Measurements from ENCODE around the gene RNU1-1. TPM values are rescaled to one million over a fixed set of nuclear protein-coding genes. Genes with fewer than 3 reads are reported as not detected.

Gene RNU1-1
- total and polyA plus RNA-seq, 9 of the 15 experiments (the other 6 are each of a cell fraction or from before 2014, with no cell fraction given), result under 0.01 to 32,823 (median 2,538) TPM; not detected in 4

DNA sequence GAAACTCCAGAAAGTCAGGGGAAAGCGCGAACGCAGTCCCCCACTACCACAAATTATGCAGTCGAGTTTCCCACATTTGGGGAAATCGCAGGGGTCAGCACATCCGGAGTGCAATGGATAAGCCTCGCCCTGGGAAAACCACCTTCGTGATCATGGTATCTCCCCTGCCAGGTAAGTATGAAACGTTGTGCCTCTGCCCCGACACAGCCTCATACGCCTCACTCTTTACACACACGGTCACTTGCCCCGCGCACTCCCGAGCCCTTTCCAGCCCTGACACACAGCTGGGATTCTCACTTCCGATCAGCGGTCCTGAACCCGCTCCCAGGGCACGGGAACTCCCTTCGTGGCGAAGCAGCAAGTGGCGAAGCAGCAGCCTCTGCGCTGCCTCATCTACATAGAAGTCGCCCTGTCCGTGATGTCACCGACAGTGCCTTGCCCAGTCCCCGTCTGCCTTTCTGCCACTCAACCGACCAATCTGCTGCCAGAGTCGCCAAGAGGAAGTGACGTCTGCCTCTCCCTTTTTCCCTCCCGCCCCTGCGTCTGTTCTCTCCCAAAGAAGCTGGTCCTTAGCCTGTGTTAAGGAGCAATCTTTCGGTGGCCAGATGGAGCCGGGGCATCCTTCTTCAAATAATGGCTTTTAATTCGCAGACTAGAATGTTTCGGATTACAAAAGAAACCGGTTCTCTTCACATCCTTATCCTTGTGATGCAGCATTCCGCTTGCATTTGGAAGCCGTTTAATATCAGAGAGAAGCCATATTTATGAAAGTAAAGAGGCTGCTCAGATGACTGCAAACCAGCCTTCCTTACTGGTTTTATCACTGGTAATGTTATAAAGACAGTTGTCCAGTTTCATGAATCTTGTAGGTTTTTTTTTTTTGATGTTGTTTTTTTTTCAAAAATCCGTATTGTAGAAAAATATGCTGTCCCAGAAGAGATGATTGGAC, at the start of gene RNU1-1 (continued):
- TF ChIP-seq CBX1 (IDR thresholded peaks at IDR 0.05; ENCODE audit: low read depth) (peak; percentile 92; the same call in 1 of the 2 replicates), SMAD1 (IDR thresholded peaks at IDR 0.05; ENCODE audit: low read depth, low read length, partially characterized antibody) (peak; percentile 97), CXXC5 (CRISPR knock-in tag; IDR thresholded peaks at IDR 0.05) (peak; percentile 35; the same call in 1 of the 2 replicates), TAF1 (IDR thresholded peaks at IDR 0.05; ENCODE audit: control insufficient read depth, extremely low read depth, insufficient read depth, low read length, severe bottlenecking) (peak; percentile 24), HDAC2 (IDR thresholded peaks at IDR 0.05) (0 out of 2 replicates have a peak, but pooled peaks have one; percentile 42), GTF2E2 (tag; IDR thresholded peaks at IDR 0.05) (peak; percentile 100), KDM4B (IDR thresholded peaks at IDR 0.05; ENCODE audit: borderline replicate concordance in 2 of 2, low read depth in 1 of 2) (peak in 1 of 2 experiments; percentile 98; a peak in 2 of 4 replicates), ATF7 (IDR thresholded peaks at IDR 0.05) (peak; percentile 91), NR1H2 (CRISPR knock-in tag; IDR thresholded peaks at IDR 0.05) (0 out of 2 replicates have a peak, but pooled peaks have one; percentile 13), TBP (optimal IDR thresholded peaks at IDR 0.05; ENCODE audit: low read depth, low read length) (peak; percentile 87), GABPA (tag; conservative IDR thresholded peaks at IDR 0.05; ENCODE audit: low read depth) (peak; percentile 85), TAF9B (IDR thresholded peaks at IDR 0.05; ENCODE audit: partially characterized antibody) (peak; percentile 70), JUND (IDR thresholded peaks at IDR 0.05; ENCODE audit: borderline replicate concordance, low read depth, low read length) (peak; percentile 7; the same call in 1 of the 2 replicates), JUND (tag; IDR thresholded peaks at IDR 0.05; ENCODE audit: borderline replicate concordance, low read depth, low read length) (0 out of 3 replicates have a peak, but pooled peaks have one; percentile 32), C11orf30 (IDR thresholded peaks at IDR 0.05; ENCODE audit: low read depth) (0 out of 2 replicates have a peak, but pooled peaks have one; percentile 4), MED1 (CRISPR knock-in tag; IDR thresholded peaks at IDR 0.05; ENCODE audit: borderline replicate concordance) (peak; percentile 98; the same call in 1 of the 2 replicates)
- TF ChIP-seq, protein P1, sequence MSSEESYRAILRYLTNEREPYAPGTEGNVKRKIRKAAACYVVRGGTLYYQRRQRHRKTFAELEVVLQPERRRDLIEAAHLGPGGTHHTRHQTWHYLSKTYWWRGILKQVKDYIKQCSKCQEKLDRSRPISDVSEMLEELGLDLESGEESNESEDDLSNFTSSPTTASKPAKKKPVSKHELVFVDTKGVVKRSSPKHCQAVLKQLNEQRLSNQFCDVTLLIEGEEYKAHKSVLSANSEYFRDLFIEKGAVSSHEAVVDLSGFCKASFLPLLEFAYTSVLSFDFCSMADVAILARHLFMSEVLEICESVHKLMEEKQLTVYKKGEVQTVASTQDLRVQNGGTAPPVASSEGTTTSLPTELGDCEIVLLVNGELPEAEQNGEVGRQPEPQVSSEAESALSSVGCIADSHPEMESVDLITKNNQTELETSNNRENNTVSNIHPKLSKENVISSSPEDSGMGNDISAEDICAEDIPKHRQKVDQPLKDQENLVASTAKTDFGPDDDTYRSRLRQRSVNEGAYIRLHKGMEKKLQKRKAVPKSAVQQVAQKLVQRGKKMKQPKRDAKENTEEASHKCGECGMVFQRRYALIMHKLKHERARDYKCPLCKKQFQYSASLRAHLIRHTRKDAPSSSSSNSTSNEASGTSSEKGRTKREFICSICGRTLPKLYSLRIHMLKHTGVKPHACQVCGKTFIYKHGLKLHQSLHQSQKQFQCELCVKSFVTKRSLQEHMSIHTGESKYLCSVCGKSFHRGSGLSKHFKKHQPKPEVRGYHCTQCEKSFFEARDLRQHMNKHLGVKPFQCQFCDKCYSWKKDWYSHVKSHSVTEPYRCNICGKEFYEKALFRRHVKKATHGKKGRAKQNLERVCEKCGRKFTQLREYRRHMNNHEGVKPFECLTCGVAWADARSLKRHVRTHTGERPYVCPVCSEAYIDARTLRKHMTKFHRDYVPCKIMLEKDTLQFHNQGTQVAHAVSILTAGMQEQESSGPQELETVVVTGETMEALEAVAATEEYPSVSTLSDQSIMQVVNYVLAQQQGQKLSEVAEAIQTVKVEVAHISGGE (CRISPR knock-in tag; IDR thresholded peaks at IDR 0.05), result peak in 1 of 3 experiments; percentile 9; a peak in 1 of 6 replicates
- TF ChIP-seq, protein P2, sequence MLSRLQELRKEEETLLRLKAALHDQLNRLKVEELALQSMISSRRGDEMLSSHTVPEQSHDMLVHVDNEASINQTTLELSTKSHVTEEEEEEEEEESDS (CRISPR knock-in tag; IDR thresholded peaks at IDR 0.05), result peak; percentile 93
- TF ChIP-seq, protein P3, sequence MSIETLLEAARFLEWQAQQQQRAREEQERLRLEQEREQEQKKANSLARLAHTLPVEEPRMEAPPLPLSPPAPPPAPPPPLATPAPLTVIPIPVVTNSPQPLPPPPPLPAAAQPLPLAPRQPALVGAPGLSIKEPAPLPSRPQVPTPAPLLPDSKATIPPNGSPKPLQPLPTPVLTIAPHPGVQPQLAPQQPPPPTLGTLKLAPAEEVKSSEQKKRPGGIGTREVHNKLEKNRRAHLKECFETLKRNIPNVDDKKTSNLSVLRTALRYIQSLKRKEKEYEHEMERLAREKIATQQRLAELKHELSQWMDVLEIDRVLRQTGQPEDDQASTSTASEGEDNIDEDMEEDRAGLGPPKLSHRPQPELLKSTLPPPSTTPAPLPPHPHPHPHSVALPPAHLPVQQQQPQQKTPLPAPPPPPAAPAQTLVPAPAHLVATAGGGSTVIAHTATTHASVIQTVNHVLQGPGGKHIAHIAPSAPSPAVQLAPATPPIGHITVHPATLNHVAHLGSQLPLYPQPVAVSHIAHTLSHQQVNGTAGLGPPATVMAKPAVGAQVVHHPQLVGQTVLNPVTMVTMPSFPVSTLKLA (conservative IDR thresholded peaks at IDR 0.05), result 0 out of 4 replicates have a peak, but pooled peaks of 1 of the 2 experiments have one; percentile 2
